IPS-NIHi11 (cell line): ENCODE results near the gene PLEKHO2.
A peak's percentile ranks its signal among the peaks of the same experiment; 100 is the strongest.
"Not testable (repeated sequence)": the region's sequence is repeated elsewhere in the genome, so short reads cannot be mapped to it uniquely, and the experiment has no call there.

Experiments used
- DNase-seq: peaks from one replicate; pipeline ENCODE4 v3.0.0; 2012; ENCODE audit warnings: mixed read lengths, low spot score

The PLEKHO2 gene

GRCh38 chr15:64841344-64842095 is at the start of gene PLEKHO2:
Gene PLEKHO2 (plus strand): TSS chr15:64841915. CDS start chr15:64842017, 102 bp downstream.
- peak; percentile 96 for DNase-seq

DNA sequence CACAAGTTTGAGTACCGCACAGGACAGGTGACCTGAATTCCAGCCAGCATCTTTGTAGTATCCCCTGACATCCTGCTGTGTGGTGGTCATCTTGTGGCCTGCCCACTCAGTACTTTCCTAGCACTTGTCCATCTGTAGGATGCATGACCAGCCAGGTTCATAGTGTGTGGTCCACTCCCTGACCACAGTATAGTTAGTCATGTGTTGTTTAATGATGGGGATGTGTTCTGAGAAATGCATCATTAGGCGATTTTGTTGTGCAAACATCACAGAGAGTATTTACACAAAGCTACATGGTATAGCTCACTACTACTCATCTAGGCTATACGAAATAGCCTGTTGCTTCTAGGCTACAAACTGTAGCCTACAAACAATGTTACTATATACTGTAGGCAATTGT is 49.4 kb upstream of the PLEKHO2 start:
- DNase-seq = no peak

DNA sequence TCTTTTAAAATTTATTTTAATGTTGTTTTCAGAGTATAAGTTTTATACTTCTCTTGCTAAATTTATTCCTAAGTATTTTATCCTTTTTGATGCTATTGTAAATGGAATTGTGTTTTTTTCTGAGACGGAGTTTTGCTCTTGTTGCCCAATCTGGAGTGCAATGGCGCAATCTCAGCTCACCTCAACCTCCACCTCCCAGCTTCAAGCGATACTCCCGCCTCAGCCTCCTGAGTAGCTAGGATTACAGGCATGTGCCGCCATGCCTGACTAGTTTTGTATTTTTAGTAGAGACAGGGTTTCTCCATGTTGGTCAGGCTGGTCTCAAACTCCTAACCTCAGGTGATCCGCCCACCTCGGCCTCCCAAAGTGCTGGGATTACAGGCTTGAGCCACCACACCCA is 46.4 kb upstream of the PLEKHO2 start:
- DNase-seq = not testable (repeated sequence)

DNA sequence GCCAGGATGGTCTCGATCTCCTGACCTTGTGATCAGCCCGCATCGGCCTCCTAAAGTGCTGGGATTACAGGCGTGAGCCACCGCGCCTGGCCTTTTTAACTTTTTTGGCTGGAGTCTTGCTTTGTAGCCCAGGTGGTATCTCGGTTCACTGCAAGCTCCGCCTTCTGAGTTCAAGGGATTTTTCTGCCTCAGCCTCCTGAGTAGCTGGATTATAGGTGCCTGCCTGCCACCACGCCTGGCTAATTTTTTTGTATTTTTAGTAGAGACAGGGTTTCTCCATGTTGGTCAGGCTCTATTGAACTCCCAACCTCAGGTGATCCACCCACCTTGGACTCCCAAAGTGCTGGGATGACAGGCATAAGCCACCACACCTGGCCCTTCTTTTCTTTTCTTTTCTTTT is 45.8 kb upstream of the PLEKHO2 start:
- not testable (repeated sequence) for DNase-seq

DNA sequence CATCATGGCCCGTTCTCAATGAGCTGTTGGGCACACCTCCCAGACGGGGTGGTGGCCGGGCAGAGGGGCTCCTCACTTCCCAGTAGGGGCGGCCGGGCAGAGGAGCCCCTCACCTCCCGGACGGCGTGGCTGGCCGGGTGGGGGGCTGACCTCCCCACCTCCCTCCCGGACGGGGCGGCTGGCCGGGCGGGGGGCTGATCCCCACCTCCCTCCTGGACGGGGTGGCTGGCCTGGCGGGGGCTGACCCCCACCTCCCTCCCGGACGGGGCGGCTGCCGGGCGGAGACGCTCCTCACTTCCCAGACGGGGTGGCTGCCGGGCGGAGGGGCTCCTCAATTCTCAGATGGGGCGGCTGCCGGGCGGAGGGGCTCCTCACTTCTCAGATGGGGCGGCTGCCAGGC is 42.8 kb upstream of the PLEKHO2 start:
- DNase-seq = not testable (repeated sequence)

- no peak for DNase-seq
Observed at GRCh38 chr15:64800476-64800875, 41.2 kb upstream of the PLEKHO2 start.

GRCh38 chr15:64803526-64803925 is 38.2 kb upstream of the PLEKHO2 start:
- no peak for DNase-seq

GRCh38 chr15:64804619-64805018 is 37.1 kb upstream of the PLEKHO2 start:
- DNase-seq = no peak

GRCh38 chr15:64806509-64806908 is 35.2 kb upstream of the PLEKHO2 start:
- DNase-seq = no peak

DNA sequence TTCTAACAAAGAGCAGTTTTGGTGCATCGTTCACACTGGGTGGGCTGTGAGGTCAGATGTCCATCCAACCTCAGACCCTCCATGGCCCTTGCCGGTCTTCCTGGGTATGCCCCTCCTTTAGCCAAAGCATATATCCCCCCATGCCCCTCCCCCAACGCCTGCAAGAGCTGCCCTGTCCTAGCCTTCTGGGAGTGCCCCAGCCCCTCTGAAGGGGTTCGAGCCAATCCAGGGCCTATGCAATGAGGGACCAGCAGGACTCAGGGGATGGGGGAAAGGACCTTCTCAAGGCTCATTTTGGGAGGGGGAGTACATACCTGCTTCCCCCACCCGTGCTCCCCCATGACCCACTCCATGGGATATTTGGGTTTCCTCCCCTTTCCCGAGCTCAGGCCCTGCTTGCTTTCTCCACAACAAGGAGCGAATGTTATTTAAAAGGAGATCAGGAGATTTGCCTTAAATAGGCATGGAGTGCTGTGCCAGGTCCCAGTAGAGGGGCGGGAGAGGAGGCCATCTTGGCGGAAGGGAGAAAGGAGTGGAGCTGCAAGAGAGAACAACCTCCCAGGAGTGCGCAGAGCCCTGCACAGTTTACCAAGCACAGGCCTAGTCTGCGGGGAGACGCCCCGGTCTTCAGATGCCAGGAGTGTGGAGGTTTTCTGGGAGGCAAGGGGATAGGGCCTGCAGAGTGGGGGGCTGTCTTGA is 34.5 kb upstream of the PLEKHO2 start:
- peak; percentile 66 for DNase-seq

- DNase-seq = peak; percentile 66
Observed at GRCh38 chr15:64807751-64808222, 33.9 kb upstream of the PLEKHO2 start.

- DNase-seq = peak; percentile 58
Observed at GRCh38 chr15:64808785-64809453, 32.8 kb upstream of the PLEKHO2 start.

- DNase-seq = peak; percentile 82
Observed at GRCh38 chr15:64809649-64810496, 31.8 kb upstream of the PLEKHO2 start.

GRCh38 chr15:64810497-64811326 is 31.0 kb upstream of the PLEKHO2 start:
- peak; percentile 18 for DNase-seq

- DNase-seq = no peak
Observed at GRCh38 chr15:64813075-64813474, 28.6 kb upstream of the PLEKHO2 start.

- not testable (repeated sequence) for DNase-seq
Observed at GRCh38 chr15:64814283-64814682, 27.4 kb upstream of the PLEKHO2 start.

DNA sequence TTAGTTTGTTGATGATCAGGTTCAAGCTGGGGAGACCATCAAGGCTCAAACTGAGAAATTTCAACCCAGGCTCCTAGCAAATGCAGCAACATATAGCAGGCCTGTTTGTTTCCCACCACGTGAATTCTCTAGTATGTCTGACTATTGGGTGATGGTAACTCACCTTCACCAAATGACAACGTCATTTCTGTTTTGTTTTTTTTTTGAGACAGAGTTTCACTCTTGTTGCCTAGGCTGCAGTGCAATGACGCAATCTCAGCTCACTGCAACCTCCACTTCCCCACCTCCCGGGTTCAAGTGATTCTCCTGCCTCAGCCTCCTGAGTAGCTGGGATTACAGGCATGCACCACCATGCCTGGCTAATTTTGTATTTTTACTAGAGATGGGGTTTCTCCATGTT is 26.8 kb upstream of the PLEKHO2 start:
- not testable (repeated sequence) for DNase-seq

GRCh38 chr15:64816452-64816851 is 25.3 kb upstream of the PLEKHO2 start:
- DNase-seq = no peak

DNA sequence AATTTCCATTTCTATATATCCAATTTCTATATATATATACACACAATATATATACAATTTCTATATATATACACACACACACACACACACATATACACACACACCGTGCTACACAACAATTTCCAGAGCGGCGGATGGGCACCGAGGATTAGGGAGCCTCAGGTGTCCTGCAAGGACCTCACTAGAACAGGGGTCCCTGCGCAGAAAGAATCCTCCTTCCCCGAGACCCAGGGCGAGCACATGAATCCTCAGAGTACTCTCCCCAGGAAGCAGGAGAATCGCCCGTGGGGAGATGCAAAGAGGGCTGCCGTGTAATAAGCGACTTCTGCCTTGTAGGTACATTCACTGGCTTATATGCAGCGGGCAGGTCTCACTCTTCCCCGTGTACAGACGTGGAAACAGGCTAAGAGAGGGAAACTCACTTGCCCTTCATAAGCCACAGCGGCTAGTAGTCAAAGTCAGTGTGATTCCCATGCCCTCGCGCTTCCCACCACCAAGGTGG is 16.7 kb upstream of the PLEKHO2 start:
- no peak for DNase-seq

- DNase-seq = peak; percentile 88
Observed at GRCh38 chr15:64825431-64826294, 16.1 kb upstream of the PLEKHO2 start, which contains the start of gene PIF1. Gene PIF1 (minus strand): TSS chr15:64825647. CDS start chr15:64824335, 1,312 bp downstream.
